DND-41 (cell line): ENCODE results near the gene NR4A1.

ENCODE experiments used
- EZH2 ChIP-seq: IDR thresholded peaks from 3 replicates; pipeline ENCODE4 v1.6.1; 2012; ENCODE audit warnings: borderline replicate concordance, low read depth, mild to moderate bottlenecking, moderate library complexity, low read length, inconsistent platforms; ENCODE audit not compliant: severe bottlenecking
- TF ChIP-seq, protein P1 (sequence below): IDR thresholded peaks from 2 replicates; pipeline ENCODE4 v1.5.1; 2012; ENCODE audit warnings: borderline replicate concordance, low read length, moderate library complexity, mild to moderate bottlenecking; ENCODE audit not compliant: poor library complexity, severe bottlenecking; ENCODE audit errors: extremely low read depth

DNA sequence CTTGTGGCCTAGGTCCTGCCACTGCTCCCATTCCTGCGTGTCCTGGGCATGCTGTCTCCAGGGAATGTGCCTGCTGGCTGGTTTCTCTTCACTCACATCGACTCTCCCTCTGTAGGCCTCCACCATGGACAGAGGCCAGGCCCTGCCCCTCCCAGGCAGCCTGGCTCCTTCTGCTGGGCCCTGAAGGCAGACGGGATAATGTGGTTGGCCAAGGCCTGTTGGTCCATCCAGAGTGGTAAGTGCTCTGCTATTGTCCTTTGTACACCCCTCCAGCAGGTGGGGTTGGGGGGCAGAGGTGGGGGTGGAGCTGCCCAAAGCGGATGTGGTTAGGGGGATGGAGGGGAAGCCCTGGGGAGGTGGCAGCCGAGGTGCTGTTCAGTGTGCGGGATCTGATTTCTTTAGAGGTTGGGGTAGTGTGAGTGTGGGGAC lies 9.5 kb upstream of the NR4A1 start:
- TF ChIP-seq, protein P1, sequence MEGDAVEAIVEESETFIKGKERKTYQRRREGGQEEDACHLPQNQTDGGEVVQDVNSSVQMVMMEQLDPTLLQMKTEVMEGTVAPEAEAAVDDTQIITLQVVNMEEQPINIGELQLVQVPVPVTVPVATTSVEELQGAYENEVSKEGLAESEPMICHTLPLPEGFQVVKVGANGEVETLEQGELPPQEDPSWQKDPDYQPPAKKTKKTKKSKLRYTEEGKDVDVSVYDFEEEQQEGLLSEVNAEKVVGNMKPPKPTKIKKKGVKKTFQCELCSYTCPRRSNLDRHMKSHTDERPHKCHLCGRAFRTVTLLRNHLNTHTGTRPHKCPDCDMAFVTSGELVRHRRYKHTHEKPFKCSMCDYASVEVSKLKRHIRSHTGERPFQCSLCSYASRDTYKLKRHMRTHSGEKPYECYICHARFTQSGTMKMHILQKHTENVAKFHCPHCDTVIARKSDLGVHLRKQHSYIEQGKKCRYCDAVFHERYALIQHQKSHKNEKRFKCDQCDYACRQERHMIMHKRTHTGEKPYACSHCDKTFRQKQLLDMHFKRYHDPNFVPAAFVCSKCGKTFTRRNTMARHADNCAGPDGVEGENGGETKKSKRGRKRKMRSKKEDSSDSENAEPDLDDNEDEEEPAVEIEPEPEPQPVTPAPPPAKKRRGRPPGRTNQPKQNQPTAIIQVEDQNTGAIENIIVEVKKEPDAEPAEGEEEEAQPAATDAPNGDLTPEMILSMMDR = no peak
- TF ChIP-seq EZH2 = no peak
